Psoas muscle (tissue), 8 donors: ENCODE results near the gene MYO1E. TPM values are rescaled to one million over a fixed set of nuclear protein-coding genes. Genes with fewer than 3 reads are reported as not detected.
A peak's percentile ranks its signal among the peaks of the same experiment; 100 is the strongest.
"Not testable (repeated sequence)": the region's sequence is repeated elsewhere in the genome, so short reads cannot be mapped to it uniquely, and the experiment has no call there.

Source experiments
- ATAC-seq, 4 donors: fragments of 200-7000 bp; cut with Tn5 transposase; one replicate each; pipeline ENCODE4 v1.9.1; 2020; ENCODE audit warnings: moderate library complexity in 3 of 4, mild to moderate bottlenecking in 2 of 4
- DNase-seq, 2 donors: peaks; one replicate each; pipeline ENCODE4 v3.0.0-alpha.2; 2020
- H3K27ac ChIP-seq: fragments of 200-600 bp; one replicate; pipeline ENCODE4 v1.8.0; 2022
- H3K27me3 ChIP-seq, 3 donors: fragments of 200-600 bp in 1 of 3; one replicate each; pipeline versions ENCODE4 v1.6.1 to v1.8.0; 2013 to 2022; ENCODE audit warnings: low read length in 2 of 3, mild to moderate bottlenecking in 2 of 3, moderate library complexity in 1 of 3; ENCODE audit not compliant: insufficient read depth in 3 of 3
- H3K36me3 ChIP-seq, 2 donors: fragments of 200-600 bp in 1 of 2; one replicate each; pipeline versions ENCODE4 v1.6.1 to v1.8.0; 2013 to 2022; ENCODE audit warnings: low read depth in 1 of 2, mild to moderate bottlenecking in 1 of 2, moderate library complexity in 1 of 2; ENCODE audit not compliant: insufficient read depth in 1 of 2
- H3K4me1 ChIP-seq: fragments of 200-600 bp; one replicate; pipeline ENCODE4 v1.8.0; 2022
- H3K4me3 ChIP-seq: fragments of 200-600 bp; one replicate; pipeline ENCODE4 v1.8.0; 2022; ENCODE audit warnings: mild to moderate bottlenecking
- H3K9me3 ChIP-seq: fragments of 200-600 bp; one replicate; pipeline ENCODE4 v1.8.0; 2022
- CTCF ChIP-seq: fragments of 200-600 bp; IDR thresholded peaks from one replicate; pipeline ENCODE4 v1.8.0; 2022; ENCODE audit warnings: antibody characterized with exemption
- WGBS, 3 donors: extraction: QIAGEN DNeasy Blood & Tissue Kit; methylation state at CpG; one replicate each; pipeline versions ENCODE4 v1.1.6 to v1.1.7; 2013; 5-methylcytosine and 5-hydroxymethylcytosine counted together
- intact Hi-C, 2 donors: fragments of 100-400 bp; cut with DNase I; formaldehyde crosslinking; loops; one replicate each; pipeline versions ENCODE4 v1.11.0 to v1.14.2; 2022
- polyA plus RNA-seq, 3 donors: library from polyadenylated mRNA; stranded (reverse); fragments of 200-250 nt; gene quantifications; one replicate each; pipeline ENCODE4 v1.2.3, GENCODE V29; 2013
- total RNA-seq, 4 donors: library from RNA; stranded (reverse); fragmentation: NEBNext Ultra II Directional in 2 of 4; extraction: Animal tissue kit (Norgen Biotek cat#: 25700) in 2 of 4; gene quantifications; one replicate each; pipeline versions ENCODE4 v1.2.1 to v1.2.4, GENCODE V29; 2021 to 2023
- donor health status: healthy with polysubstance abuse.
- donor health status: DM: no; HTN: no; CAD: no; lungs with moderate emphysema.
- donor health status: Bipolar disorder and iron deficiency.
- donor health status: healthy.
- donor health status: DM: yes; HTN: yes; CAD: no.
- donor health status: DM: no; HTN: no; CAD: no.
- donor health status: DM: no; HTN: no; CAD: no.
- donor health status: DM: yes; HTN: yes; CAD: no.

MYO1E gene
- total and polyA plus RNA-seq, 7 donors: 10.0 to 53.7 (median 26.3) TPM

- Histone ChIP-seq H3K36me3 (no peaks in the 10 kb centered on the region), H3K4me3 (no peak overlapping the region), H3K9me3 (no peaks in the 10 kb centered on the region), H3K27ac (no peak overlapping the region), H3K27me3 (no peaks in the 10 kb centered on the region), H3K4me1 (no peaks in the 10 kb centered on the region)
- no peak for DNase-seq
- 95 to 98% (median 96%) methylated on average over 5 of the region's 5 CpGs for WGBS, 3 donors
- ATAC-seq: no peak
- TF ChIP-seq CTCF: no peak
- intact Hi-C loops: no loop called here
Observed at GRCh38 chr15:59280855-59281254, 91.8 kb downstream of the MYO1E start.

GRCh38 chr15:59280292-59280691, 92.4 kb downstream of the MYO1E start:
- H3K27ac ChIP-seq, H3K4me1 ChIP-seq, intact Hi-C loops, H3K36me3 ChIP-seq, H3K4me3 ChIP-seq, H3K9me3 ChIP-seq, H3K27me3 ChIP-seq, DNase-seq: not testable (repeated sequence)
- 71 to 78% (median 73%) methylated on average over 6 of the region's 6 CpGs for WGBS, 3 donors
- ATAC-seq: peak in 2 of 4 donors; percentile 37 to 49

GRCh38 chr15:59279023-59279422, 93.6 kb downstream of the MYO1E start:
- no peaks in the 10 kb centered on the region for H3K27me3 ChIP-seq
- no peaks in the 10 kb centered on the region for H3K36me3 ChIP-seq
- H3K27ac ChIP-seq: no peak overlapping the region
- H3K9me3 ChIP-seq: no peaks in the 10 kb centered on the region
- ATAC-seq (no peak), DNase-seq (no peak)
- H3K4me3 ChIP-seq: no peak overlapping the region
- intact Hi-C loops: no loop called here
- WGBS, 3 donors: 80 to 94% (median 93%) methylated on average over 5 of the region's 5 CpGs
- no peak for TF ChIP-seq CTCF
- no peaks in the 10 kb centered on the region for H3K4me1 ChIP-seq

GRCh38 chr15:59278120-59278519, 94.6 kb downstream of the MYO1E start:
- ATAC-seq (no peak), DNase-seq (no peak)
- Histone ChIP-seq H3K27me3 (no peaks in the 10 kb centered on the region), H3K4me3 (no peak overlapping the region), H3K4me1 (no peaks in the 10 kb centered on the region), H3K36me3 (no peaks in the 10 kb centered on the region), H3K9me3 (no peaks in the 10 kb centered on the region), H3K27ac (no peak overlapping the region)
- no peak for TF ChIP-seq CTCF
- intact Hi-C loops: no loop called here
- WGBS, 3 donors: 65 to 67% (median 65%) methylated on average over 3 of the region's 3 CpGs

- H3K27me3 ChIP-seq: no peaks in the 10 kb centered on the region
- 90 to 97% (median 96%) methylated on average over 15 of the region's 15 CpGs for WGBS, 3 donors
- ATAC-seq: no peak
- DNase-seq: no peak
- H3K4me1 ChIP-seq: no peaks in the 10 kb centered on the region
- no peak overlapping the region for H3K4me3 ChIP-seq
- no peak for TF ChIP-seq CTCF
- intact Hi-C loops: no loop called here
- H3K36me3 ChIP-seq: peaks cover 0 to 2% of the 10 kb centered on the region in 2 donors
- no peaks in the 10 kb centered on the region for H3K9me3 ChIP-seq
- H3K27ac ChIP-seq: no peak overlapping the region
Observed at GRCh38 chr15:59276225-59277178, 96.2 kb downstream of the MYO1E start.
